ENCODE data around the gene CCDC174. TPM values are rescaled to one million over a fixed set of nuclear protein-coding genes. Genes with fewer than 3 reads are reported as not detected.

CCDC174 gene
- total and polyA plus RNA-seq, 10 of the 15 experiments (the other 5 are each of a cell fraction or from before 2014, with no cell fraction given), result 11.6 to 31.3 (median 19.1) TPM

DNA sequence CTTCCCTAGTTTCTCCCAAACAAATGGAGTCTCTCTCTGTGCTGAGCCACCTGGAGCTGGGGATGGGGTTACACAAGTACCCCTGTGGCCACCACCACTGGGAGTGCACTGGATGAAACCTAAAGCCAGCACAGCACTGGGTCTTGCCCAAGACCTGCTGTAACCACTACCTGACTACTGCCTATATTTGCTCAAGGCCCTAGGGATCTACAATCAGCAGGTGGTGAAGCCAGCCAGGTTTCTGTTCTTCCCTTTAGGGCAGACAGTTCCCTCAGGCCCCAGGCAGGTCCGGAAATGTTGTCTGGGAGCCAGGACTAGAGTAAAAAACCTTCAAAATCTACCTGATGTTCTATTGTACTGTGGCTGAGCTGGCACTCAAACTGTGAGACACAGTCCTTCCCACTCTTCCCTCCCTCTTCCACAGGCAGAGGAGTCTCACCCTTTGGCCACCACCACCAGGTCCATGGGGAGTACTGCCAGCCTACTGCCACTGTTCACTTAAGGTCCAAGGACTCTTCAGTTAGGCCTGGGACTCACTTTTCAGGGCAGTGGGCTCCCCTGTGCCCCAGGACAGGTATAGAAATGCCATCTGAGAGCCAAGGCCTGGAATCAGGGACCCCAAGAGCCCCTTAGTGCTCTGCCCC lies 47.2 kb downstream of the CCDC174 start:
- in situ Hi-C loops (cut with MboI), result no loop called here
- Histone ChIP-seq H3K4me3 (no peak overlapping the region), H3K79me2 (ENCODE audit: control insufficient read depth, insufficient read depth, low read length) (no peaks in the 10 kb centered on the region), H4K20me1 (ENCODE audit: control insufficient read depth, insufficient read depth) (no peaks in the 10 kb centered on the region), H3K36me3 (ENCODE audit: control insufficient read depth in 2 of 2, insufficient read depth in 2 of 2, low read length in 1 of 2) (peaks cover 2% of the 10 kb centered on the region in 2 experiments; a peak in 3 of 4 replicates), H3K27me3 (replicated peaks in 1 of 2; ENCODE audit: control insufficient read depth in 2 of 2, insufficient read depth in 2 of 2, low read length in 1 of 2) (no peaks in the 10 kb centered on the region), H2AFZ (ENCODE audit: control insufficient read depth, low read depth, low read length) (no peak overlapping the region), H3K4me2 (ENCODE audit: control insufficient read depth, insufficient read depth) (no peak overlapping the region), H3K9ac (ENCODE audit: control insufficient read depth, insufficient read depth, low read length) (no peak overlapping the region), H3K9me3 (replicated peaks; ENCODE audit: control insufficient read depth, insufficient read depth, low read length) (no peaks in the 10 kb centered on the region; the same call in 2 of the 3 replicates), H3K27ac (ENCODE audit: control insufficient read depth, insufficient read depth) (no peak overlapping the region), H3K4me1 (ENCODE audit: control insufficient read depth, insufficient read depth, low read length) (peaks cover 6% of the 10 kb centered on the region; the same call in 1 of the 2 replicates)
- no TSS peak for BruUV-seq (replicated peaks)
- CTCF ChIA-PET, result interaction anchor here (2.5 kb wide), 1 partner anchor 82 kb away, joined by 13 read pairs; no protein-coding TSS in a partner anchor
- no peak for FAIRE-seq
- ATAC-seq, result peak; percentile 74
- TF ChIP-seq, protein P1, sequence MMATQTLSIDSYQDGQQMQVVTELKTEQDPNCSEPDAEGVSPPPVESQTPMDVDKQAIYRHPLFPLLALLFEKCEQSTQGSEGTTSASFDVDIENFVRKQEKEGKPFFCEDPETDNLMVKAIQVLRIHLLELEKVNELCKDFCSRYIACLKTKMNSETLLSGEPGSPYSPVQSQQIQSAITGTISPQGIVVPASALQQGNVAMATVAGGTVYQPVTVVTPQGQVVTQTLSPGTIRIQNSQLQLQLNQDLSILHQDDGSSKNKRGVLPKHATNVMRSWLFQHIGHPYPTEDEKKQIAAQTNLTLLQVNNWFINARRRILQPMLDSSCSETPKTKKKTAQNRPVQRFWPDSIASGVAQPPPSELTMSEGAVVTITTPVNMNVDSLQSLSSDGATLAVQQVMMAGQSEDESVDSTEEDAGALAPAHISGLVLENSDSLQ (IDR thresholded peaks at IDR 0.05), result no peak
- TF ChIP-seq TCF7 (IDR thresholded peaks at IDR 0.05; ENCODE audit: borderline replicate concordance) (no peak), WRNIP1 (IDR thresholded peaks at IDR 0.05; ENCODE audit: borderline replicate concordance, low read depth, low read length) (no peak)
- TF ChIP-seq, protein P2, sequence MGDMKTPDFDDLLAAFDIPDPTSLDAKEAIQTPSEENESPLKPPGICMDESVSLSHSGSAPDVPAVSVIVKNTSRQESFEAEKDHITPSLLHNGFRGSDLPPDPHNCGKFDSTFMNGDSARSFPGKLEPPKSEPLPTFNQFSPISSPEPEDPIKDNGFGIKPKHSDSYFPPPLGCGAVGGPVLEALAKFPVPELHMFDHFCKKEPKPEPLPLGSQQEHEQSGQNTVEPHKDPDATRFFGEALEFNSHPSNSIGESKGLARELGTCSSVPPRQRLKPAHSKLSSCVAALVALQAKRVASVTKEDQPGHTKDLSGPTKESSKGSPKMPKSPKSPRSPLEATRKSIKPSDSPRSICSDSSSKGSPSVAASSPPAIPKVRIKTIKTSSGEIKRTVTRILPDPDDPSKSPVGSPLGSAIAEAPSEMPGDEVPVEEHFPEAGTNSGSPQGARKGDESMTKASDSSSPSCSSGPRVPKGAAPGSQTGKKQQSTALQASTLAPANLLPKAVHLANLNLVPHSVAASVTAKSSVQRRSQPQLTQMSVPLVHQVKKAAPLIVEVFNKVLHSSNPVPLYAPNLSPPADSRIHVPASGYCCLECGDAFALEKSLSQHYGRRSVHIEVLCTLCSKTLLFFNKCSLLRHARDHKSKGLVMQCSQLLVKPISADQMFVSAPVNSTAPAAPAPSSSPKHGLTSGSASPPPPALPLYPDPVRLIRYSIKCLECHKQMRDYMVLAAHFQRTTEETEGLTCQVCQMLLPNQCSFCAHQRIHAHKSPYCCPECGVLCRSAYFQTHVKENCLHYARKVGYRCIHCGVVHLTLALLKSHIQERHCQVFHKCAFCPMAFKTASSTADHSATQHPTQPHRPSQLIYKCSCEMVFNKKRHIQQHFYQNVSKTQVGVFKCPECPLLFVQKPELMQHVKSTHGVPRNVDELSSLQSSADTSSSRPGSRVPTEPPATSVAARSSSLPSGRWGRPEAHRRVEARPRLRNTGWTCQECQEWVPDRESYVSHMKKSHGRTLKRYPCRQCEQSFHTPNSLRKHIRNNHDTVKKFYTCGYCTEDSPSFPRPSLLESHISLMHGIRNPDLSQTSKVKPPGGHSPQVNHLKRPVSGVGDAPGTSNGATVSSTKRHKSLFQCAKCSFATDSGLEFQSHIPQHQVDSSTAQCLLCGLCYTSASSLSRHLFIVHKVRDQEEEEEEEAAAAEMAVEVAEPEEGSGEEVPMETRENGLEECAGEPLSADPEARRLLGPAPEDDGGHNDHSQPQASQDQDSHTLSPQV (IDR thresholded peaks at IDR 0.05), result no peak
- intact Hi-C loops (cut with micrococcal nuclease; ENCODE audit: unreplicated experiment), result no loop called here
- POLR2A ChIA-PET, result no interaction called here
- WGBS (ENCODE audit: insufficient coverage, insufficient replicate concordance, low lambda C conversion rate, missing lambda C conversion rate), result 55% methylated on average over 1 of the region's 1 CpG
- RAD21 ChIA-PET (ENCODE audit: unreplicated experiment), result interaction anchor here (2.0 kb wide), 1 partner anchor 10 kb away, joined by 5 read pairs; no protein-coding TSS in a partner anchor
- DNase-seq (ENCODE audit: low read depth, low spot score), result no peak
- SMC1A ChIA-PET (ENCODE audit: uncharacterized antibody, unreplicated experiment), result interaction anchor here (1.0 to 1.6 kb wide), 3 partner anchors 10 to 82 kb away, joined by 3 to 8 read pairs (median 6); no protein-coding TSS in a partner anchor
